Stromal cell of bone marrow (primary cell): ENCODE data around the gene HJV.

Source experiments
- DNase-seq: peaks from one replicate; pipeline ENCODE4 v3.0.0-alpha.2; 2012; ENCODE audit warnings: low read depth

Gene HJV

DNA sequence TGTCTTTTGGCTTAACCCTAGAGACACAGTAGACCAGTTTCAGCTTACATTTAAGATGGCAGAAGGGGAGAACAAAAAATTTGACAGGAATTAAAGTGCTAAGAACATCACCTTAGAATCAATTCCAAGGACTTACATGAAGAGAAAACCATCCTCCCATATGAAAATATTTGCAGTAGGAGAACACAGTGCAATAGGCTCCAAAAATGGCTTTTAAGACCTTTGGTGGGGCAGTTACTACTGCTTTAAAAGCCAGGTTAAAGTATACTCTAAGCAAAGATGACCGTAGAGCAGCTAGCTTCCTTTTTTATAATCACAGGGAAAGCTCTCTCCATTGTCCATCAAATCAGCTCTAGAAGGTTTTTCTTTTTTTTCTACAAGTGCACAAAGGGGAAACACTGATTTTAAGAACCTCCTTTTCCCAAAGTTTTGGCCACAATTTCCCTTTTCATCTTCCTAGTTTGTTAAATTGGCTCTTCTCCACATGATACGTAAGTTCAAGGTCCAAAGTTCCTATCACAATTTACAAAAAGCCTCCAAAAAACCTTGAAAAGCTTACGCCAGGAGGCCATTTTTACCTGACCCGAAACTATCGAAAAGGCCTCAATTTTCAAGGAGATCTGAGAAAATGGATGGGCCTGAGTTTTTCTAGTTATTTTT, 28.4 kb downstream of the HJV start:
- DNase-seq = no peak

DNA sequence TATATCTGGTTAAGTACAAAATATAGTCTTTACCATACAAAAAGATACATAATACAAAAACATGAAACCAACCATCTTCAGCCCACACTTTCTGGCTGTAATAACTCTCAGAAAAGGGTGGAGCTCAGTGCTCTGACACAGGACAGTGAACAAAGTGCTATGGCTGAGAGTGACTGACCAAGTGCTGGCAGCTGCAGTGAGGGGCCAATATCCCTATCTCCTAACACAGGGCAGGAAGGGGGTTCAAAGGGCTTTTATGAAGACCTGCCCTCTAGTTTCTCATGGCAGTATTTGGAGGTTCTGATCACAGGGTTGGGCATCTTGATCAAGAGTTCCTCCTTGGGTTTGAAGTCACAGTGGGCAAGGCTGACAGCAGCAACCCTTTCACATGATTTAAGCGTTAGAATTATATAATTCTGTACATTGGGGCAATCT, 29.0 kb downstream of the HJV start:
- no peak for DNase-seq

DNA sequence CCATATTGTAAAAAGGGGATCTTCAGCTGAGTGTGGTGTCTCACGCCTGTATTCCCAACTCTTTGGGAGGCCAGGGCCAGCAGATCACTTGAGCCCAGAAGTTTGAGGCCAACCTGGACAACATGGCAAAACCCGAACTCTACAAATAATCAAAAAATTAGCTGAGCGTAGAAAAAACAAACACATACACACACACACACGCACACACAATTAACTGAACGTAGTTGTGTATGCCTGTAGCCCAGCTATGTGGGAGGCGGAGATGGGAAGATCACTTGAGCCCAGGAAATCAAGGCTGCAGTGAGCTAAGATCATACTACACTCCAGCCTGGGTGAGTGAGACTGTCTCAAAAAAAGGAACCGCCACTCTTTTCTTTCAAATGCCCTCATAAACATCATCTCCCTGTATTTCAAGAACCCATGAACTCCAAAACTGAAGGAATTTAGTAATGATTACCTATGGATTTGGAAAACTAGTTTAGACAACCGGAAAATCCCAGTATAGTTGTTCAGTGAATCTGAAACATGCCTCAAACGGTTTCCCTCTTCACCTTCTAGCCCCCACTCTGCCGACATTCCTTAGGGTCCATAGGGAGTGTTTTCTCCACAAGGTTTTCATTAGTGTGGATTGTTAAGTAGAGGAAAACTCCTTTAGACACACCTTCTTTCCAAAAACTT, 29.7 kb downstream of the HJV start:
- no peak for DNase-seq

DNA sequence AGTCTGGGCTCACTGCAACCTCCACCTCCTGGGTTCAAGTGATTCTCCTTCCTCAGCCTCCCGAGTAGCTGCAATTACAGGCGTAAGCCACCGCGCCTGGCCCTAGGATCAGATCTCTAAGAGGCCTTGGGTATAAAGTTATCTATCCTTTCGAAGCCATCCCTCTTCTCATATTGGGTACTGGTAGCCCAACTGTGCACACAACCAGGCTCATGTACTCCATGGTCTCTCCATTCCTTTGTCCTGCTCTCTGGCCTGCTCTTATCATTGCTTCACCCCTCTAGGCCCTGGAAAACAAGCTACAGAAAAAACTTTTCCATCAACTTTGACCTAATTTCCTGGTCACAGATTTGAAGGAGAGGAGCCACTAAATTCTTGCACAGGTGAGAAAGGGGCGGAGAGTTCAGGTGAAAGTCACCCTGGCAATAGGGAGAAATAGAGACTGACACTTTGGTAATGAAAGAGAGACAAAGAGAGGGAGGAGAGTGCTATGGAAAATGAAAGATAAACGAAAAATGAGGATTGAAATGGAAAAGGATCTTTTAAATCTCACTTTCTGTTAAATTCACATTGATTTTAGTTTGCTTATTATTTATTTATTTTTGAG, 31.2 kb downstream of the HJV start:
- no peak for DNase-seq

DNA sequence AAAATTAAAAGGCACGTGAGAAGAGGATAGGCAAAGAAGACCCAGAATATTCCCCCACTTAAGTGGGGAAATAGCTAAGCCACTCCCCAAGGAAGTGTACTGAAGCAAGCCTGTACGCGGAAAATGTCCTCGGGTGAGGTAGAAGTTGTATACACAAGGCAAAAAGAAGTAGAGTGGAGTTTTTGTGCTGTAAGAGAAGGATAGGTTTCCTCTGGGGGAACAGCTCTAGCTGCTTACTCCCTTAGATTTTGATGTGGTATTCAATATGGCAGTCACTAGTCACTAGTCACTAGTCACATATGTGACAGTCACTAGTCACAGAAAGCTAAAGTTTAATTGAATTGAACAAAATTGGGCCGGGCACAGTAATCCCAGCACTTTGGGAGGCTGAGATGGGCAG, 32.8 kb downstream of the HJV start:
- no peak for DNase-seq

DNA sequence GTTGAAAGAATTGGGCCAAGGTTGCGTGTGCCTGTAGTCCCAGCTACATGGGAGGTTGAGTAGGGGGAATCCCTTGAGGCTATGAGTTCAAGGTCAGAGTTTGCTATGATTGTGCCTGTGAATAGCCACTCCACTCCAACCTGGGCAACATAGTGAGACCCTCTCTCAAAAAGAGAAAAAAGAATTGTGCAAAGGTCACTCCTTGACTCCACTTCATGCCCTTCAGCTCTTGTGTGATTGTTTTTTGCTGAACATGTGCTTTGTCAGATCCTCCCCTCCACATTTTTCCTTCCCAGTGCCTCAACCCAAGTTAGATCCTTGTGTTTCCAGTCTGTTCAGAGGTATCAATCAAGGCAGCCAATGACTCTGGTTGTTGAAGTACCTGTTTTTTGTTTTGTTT, 33.6 kb downstream of the HJV start:
- DNase-seq = no peak

DNA sequence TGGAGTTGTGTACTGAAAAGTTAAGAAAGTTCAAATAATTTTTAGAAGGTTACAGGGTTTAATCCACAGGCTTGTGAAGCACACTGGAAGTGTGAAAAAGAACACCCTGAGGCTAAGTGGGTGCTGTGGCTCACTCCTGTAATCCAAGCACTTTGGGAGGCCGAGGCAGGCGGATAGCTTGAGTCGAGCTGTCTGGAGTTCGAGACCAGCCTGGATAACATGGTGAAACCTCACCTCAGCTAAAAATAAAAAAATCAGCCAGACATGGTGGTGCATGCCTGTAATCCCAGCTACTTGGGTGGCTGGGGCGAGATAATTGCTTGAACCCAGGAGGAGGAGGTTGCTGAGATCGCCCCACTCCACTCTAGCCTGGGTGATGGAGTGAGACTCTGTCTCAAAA, 35.0 kb downstream of the HJV start:
- no peak for DNase-seq

DNA sequence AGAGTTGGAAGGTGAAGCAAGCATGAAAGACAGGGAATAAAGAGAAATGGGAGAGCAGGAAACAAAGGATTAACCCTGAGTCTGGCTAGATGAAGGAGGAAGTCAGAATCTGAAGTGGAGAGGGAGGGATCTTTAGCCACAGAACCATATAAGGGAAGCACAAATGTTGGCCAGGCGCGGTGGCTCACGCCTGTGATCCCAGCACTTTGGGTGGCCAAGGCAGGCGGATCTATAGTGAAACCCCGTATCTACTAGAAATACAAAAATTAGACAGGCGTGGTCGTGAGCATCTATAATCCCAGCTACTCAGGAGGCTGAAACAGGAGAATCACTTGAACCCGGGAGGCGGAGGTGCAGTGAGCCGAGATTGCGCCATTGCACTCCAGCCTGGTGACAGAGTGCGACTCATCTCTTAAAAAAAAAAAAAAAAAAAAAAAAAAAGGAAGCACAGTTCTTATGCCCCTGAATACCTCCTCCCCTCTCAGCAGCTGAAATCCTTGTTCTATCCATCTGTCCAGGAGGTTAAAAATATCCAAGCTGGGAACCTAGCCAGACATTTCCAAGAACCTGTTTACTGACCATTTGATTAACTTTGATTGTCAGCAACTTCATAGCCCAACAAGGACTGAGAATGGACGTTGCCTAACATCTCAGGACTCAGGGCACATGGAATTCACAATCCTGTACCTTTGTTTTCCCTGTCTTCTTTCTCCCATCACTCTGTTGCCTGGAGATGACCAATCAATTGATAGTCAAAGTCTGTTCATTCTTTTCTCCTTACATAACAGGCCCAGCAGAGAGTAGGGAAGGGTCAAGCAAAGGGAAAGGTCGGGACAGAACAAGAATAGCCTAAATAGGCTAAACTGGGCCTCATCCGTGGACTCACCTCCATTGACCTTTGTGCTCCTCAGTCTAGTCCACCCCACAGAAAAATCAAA, 35.8 kb downstream of the HJV start:
- DNase-seq = no peak

DNA sequence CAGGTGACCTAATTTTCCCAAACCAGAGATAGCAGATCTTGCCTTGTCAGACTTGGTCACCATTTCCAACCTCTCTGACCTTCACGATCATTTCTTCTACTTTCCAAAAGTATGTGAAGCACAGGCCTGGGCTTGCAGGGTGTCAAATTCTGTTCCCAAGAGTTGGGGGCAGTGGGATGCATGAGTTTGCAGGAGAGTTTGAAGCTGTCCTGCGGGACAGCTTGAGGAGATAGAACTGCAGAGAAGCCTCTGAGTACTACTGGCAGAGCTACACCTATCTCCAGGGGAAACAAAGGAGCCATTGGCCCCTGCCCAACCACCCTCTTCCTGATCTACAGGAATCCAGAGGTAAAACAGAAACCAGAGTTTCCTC, 36.4 kb downstream of the HJV start:
- DNase-seq = no peak

DNA sequence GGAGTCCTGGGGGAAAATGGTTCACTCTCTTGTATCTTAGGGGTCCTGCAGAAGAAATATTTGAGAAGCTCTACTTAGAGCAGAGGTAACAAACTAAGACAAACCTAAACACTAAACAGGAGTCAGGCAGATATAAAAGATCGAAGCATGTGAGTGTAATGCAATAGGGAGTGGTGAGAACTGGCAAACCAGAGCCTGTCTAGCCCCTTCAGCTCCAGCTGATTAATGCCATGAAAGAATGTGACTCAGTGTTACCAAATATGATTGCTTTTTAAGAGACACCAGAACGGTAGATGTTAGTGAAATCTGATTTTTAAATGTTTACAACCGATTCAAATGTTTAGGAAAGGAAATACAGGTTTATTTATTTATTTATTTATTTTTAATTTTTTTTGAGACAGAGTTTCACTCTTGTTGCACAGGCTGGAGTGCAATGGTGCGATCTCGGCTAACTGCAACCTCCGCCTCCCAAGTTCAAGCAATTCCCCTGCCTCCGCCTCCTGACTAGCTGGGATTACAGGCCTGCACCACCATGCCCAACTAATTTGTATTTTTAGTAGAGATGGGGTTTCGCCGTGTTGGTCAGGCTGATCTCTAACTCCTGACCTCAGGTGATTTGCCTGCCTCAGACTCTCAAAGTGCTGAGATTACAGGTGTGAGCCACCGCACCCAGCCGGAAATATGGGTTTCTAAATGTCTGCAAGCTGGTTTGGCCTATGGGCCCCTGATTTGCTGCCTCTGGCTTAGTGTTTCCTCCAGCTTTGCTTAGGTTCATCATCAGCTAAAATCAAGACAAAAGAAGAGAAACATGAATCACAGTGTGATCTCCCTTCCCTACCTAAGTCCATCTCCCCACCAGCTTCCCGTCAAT, 37.3 kb downstream of the HJV start:
- no peak for DNase-seq

DNA sequence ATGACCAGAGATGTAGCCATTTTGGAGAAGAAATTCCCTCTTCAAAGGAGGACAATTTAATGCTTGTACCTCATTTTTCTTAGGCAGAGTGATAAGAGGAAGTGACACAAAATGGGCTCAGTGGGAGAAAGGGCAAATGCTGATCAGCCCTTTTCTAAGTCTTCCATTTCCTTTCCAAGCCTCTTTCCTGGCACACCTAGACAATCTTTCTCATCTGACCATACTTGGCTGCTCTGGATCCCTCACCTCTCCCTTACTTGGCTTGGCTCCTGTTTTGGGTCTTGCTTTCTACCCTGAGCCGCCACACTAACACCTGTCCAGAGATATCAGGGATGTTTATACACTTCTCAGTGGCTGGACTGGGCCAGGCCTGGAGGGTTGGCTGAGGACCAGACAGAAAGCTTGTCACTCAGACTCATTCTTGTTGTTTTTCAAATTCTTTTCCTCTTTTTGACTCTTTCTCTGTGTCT, 38.3 kb downstream of the HJV start:
- no peak for DNase-seq

DNA sequence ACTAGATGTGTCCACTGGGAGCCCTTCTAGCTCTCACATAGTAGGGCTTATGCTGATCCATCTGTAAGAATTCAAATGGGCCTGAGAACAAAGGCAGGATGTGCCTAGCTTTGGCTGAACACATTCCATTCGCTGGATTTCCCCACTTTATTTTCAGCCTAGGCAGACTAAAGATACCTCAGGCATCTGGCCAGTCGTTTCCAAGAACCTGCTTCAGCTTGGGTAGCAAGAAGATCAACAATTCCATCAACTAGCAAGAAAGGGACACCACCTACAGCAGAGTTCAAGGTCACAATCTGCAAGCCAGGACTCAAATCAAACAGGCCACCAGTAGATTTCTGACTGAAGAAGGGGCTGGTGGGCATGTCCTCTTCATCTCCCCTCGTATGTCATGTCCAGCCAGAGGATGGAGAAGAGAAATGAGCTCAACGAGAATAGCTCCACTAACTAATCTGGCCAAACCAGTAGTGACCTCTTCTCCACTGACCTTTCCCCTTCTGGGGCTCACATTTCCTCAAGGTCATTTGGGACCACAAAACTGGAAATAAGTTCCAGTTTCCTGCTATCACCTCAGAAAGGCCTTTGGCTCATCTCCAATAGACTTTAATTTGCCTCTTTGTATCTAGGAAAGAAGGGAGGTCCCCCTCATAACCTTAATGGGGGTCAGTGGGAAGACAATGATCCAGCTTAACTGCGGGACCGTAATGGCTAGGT, 39.4 kb downstream of the HJV start:
- no peak for DNase-seq

DNA sequence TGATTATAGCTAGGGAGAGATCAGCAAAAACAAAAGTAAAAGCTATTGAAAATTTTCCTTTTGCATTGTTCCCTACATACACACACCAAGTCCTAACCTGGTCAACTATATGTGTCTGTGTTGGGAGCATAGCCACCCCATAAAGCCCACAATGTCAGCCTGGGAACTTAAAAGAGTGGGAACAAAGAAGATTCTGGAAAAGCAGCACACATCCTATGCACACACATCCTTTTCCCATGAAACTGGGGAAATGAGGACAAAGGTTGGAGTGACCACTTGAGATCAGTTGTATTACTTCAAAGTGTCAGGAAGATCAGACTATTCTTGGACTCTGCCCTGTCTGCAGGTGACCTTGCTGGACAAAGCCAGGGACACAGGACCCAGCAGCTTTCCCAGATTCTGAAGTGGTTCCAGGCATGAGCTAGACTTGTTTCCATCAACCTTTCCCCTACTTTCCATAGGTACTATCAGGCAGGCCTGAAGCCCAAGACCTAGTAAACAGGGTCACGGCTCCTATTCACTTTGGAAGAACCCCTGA, 41.0 kb downstream of the HJV start:
- no peak for DNase-seq

DNA sequence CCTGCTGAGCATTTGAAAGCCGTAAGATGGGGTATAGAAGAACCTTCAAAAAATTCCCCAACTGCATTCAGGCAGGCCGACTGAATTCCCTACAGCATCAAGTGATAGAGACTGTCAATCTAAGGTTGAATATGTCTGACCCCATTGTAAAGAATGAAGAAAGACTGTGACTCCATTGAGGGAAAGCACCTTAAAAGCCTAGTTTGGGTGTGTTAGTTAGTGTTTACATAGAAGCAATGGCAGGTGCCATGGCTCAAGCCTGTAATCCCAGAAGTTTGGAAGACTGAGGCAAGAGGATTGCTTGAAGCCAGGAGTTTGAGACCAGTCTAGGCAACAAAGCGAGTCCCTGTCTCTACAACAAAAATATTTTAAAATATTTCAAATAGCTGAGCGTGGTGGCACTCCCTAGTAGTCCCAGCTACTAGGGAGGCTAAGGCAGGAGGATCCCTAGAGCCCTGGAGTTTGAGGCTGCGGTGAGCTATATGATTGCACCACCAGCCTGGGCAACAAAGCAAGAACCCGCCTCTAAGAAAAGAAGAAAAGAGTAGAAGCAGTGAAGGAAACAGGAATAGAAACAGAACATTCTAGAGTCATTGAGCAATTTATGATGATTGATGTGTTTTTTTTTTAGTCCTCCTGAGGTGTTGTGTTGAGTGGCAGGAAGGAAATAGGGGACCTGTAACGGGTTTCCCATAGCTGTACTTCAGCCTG, 41.6 kb downstream of the HJV start:
- DNase-seq = no peak

DNA sequence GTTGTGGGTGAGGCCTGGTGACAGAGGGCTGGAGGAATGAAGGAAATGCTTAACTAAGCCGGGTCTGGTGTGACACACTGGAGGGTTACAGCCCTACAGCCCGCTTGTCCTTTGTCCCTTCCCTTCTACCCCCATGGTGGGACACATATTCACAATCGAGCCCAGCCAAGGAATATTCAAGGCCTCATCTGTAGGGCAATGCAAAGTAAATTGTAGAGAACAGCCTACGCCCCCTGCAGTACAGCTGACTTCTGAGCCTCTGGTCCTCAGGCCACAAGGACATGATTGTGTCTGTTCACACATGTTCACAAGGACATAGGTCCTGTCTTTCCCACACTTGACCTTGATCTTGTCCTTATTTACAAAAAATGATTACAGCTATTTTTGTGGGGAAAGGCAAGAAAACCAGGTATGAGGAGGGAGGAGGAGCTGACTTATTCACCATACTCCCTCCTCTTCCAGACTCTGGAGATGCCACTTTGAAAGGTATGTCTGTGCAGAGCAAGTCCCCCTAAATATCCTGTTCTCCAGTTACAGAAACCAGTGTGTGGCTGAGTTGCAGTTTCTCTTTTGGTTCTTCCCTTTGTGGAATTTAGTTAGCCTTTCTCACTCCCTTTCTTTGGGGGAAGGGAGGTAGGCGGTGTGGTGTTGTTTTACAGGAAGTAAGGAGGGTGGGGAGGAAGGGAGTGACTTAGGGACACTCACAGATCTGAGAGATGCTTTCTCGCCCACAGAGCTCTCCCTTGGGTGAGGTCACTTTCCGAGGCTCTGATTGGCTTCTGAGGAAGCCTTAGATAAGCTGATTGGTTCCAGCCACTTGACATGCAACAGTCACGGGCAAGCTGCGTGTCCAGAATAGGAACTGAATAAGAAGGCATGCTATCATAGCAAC, 42.4 kb downstream of the HJV start:
- peak; percentile 100 for DNase-seq

DNA sequence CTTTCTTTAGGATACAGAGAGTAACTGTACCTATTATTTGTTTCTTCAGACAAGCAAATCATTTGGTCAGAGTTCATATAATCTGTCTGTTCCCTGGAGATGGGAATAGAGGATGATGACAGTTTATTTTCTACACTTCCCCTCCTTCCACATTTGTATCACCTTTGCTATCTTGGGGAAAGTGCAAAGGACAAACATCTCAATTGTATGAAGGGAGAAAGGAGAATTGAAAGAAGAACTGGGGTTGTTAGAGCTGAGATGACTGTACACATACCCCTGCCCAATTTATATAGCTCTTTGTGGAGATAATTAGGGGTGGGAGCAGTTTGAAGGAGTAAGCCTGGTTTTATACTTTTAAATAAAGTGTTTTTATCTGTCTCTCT, 43.1 kb downstream of the HJV start:
- DNase-seq = no peak

DNA sequence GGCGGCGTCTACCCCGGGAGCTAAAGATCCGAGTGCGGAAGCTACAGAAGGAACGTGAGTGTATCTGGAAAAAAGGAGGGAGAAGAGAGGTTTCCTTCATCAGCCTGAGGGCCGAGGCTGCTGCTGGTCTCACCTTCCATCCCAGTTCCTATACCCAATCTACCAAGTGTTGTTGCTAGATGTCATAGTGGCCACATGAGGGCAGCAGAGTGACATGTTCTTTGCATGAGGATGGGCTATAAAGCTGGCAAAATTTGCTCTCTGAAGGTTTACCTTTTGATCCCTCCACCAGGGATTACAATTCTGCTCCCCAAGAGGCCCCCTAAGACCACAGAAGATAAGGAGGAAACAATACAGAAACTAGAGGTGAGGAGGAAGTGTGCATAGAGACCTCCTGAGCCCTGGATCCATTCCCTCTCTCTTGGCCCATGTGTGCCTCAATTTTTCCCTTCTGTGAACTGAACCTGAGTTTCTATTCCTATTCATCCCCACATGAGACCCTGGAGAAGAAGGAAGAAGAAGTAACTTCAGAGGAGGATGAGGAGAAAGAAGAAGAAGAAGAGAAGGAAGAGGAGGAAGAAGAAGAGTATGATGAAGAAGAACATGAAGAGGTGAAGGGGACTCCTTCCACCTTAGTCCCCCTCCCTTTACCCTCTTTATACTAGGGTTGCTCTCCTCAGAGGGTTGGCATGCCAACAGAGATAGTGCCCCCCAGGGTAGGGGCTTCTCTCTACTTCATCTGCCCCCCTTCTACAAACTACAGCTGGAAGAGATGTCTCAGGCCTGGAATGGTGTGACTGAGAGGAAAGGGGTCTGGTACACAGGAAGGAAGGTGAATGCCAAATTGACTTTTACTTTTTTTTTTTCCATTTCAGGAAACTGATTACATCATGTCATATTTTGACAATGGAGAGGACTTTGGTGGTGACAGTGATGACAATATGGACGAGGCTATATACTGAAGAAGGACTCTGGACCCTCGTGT, 43.8 kb downstream of the HJV start:
- DNase-seq = no peak

DNA sequence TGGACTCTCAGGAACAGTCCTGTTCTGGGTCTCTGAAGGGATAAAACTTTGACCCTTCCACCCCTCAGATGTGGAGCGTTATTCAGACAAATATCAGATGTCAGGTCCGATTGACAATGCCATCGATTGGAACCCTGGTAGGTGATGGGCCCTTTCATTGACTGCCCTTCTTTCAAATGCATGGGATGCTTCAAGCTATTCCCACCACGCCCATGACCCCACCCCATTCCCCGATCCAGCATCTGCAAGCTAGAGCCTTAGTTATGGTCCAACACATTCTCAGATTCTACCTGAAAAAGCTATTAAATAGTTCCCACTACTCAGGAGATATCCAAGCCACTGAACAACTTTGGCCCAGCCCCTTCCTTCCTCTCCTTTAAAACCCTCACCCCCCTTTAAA, 44.5 kb downstream of the HJV start:
- DNase-seq = no peak
